IMR-90 (cell line): ENCODE data around the gene CYP46A1.

Experiments used
- CEBPB ChIP-seq: IDR thresholded peaks from 2 replicates; pipeline ENCODE4 v1.6.1; 2012; ENCODE audit warnings: low read depth, low read length, improper control_type of control experiment
- ELK1 ChIP-seq: fragments of 150-350 bp; IDR thresholded peaks from 2 replicates; pipeline ENCODE4 v1.6.1; 2016; ENCODE audit warnings: low read depth, mild to moderate bottlenecking, low read length, moderate library complexity, borderline replicate concordance
- MXI1 ChIP-seq: IDR thresholded peaks from 2 replicates; pipeline ENCODE4 v1.6.1; 2012; ENCODE audit warnings: low read depth, mild to moderate bottlenecking, low read length, moderate library complexity, borderline replicate concordance
- POLR2A ChIP-seq: IDR thresholded peaks from 2 replicates; pipeline ENCODE4 v1.6.1; 2012; ENCODE audit warnings: mild to moderate bottlenecking, low read depth, low read length
- RAD21 ChIP-seq: IDR thresholded peaks from 2 replicates; pipeline ENCODE4 v1.6.1; 2012; ENCODE audit warnings: low read length, improper control_type of control experiment
- RFX5 ChIP-seq: IDR thresholded peaks from 2 replicates; pipeline ENCODE4 v1.8.0; 2012; ENCODE audit warnings: low read depth, mild to moderate bottlenecking, low read length, moderate library complexity
- USF2 ChIP-seq: fragments of 150-350 bp; IDR thresholded peaks from 2 replicates; pipeline ENCODE4 v1.6.1; 2017; ENCODE audit warnings: mild to moderate bottlenecking, antibody characterized with exemption, low read length, low read depth
- TF ChIP-seq, protein P1 (sequence below): conservative IDR thresholded peaks from 2 replicates; pipeline ENCODE4 v1.5.1; 2012; ENCODE audit warnings: mild to moderate bottlenecking, low read depth, low read length, improper control_type of control experiment

- TF ChIP-seq, protein P1, sequence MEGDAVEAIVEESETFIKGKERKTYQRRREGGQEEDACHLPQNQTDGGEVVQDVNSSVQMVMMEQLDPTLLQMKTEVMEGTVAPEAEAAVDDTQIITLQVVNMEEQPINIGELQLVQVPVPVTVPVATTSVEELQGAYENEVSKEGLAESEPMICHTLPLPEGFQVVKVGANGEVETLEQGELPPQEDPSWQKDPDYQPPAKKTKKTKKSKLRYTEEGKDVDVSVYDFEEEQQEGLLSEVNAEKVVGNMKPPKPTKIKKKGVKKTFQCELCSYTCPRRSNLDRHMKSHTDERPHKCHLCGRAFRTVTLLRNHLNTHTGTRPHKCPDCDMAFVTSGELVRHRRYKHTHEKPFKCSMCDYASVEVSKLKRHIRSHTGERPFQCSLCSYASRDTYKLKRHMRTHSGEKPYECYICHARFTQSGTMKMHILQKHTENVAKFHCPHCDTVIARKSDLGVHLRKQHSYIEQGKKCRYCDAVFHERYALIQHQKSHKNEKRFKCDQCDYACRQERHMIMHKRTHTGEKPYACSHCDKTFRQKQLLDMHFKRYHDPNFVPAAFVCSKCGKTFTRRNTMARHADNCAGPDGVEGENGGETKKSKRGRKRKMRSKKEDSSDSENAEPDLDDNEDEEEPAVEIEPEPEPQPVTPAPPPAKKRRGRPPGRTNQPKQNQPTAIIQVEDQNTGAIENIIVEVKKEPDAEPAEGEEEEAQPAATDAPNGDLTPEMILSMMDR = no peak
- no peak for TF ChIP-seq USF2
- TF ChIP-seq RFX5 = no peak
- no peak for TF ChIP-seq POLR2A
- TF ChIP-seq CEBPB = no peak
- no peak for TF ChIP-seq MXI1
- no peak for TF ChIP-seq ELK1
- no peak for TF ChIP-seq RAD21
Measured at GRCh38 chr14:99728981-99729451, 44.9 kb downstream of the CYP46A1 start.
